ENCODE measurements around the gene CABP7.

Gene CABP7

DNA sequence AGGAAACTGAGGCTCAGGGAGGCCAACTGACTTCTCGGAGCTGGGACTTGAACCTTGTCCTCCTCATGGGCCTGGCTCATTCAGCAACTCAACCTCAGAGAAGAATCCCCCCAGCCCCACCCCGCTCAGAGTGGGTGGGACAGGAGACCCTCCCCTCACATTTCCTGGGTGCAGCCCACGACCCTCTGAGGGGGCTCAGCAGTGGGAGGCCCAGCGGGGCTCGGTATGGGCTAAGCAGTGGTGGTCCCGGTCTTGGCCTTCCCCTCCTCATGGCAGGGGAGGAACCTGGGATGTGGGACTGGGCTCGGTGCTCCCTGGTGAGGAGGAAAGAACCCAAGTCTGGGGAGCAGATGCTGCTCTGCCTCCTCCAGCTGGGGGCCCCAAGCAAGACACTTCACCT lies 14.2 kb upstream of the CABP7 start:
- DNase-seq (ENCODE audit: low spot score in 2 of 2) (no peak), ATAC-seq (replicated peaks; ENCODE audit: extremely low read depth, poor library complexity, severe bottlenecking) (no peak)
- Mint-ChIP-seq H3K4me1 (no peaks in the 10 kb centered on the region), H3K4me3 (no peak overlapping the region), H3K27ac (ENCODE audit: low read depth) (no peak overlapping the region), H3K9me3 (no peaks in the 10 kb centered on the region), H3K27me3 (peaks cover 7% of the 10 kb centered on the region), H3K36me3 (ENCODE audit: insufficient read depth) (no peaks in the 10 kb centered on the region)

DNA sequence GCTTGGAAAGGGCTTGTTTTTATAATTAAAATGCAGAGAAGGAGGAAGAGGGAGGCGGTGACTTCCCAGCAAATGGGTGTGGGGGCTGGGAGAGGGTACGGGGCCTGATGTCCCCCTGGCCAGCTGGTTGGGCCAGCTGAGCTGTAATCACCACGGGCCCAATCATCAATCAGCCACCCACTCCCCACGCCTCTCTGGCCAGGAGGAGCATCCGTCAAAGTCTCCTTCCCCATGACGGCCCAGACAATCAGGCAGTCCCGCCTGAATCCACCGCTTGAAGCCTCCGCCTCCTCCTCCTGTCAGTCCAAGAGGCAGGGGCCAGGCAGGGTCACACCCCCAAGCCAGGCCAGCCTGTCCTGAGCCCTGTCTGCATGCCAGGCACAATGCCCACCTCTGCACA lies 13.3 kb upstream of the CABP7 start:
- no peak for ATAC-seq (replicated peaks; ENCODE audit: extremely low read depth, poor library complexity, severe bottlenecking)
- Mint-ChIP-seq H3K27ac (ENCODE audit: low read depth) (no peak overlapping the region), H3K4me1 (no peaks in the 10 kb centered on the region), H3K27me3 (peaks cover 7% of the 10 kb centered on the region), H3K4me3 (no peak overlapping the region), H3K9me3 (no peaks in the 10 kb centered on the region), H3K36me3 (ENCODE audit: insufficient read depth) (peaks cover under 1% of the 10 kb centered on the region)
- no peak for DNase-seq (ENCODE audit: low spot score in 2 of 2)

DNA sequence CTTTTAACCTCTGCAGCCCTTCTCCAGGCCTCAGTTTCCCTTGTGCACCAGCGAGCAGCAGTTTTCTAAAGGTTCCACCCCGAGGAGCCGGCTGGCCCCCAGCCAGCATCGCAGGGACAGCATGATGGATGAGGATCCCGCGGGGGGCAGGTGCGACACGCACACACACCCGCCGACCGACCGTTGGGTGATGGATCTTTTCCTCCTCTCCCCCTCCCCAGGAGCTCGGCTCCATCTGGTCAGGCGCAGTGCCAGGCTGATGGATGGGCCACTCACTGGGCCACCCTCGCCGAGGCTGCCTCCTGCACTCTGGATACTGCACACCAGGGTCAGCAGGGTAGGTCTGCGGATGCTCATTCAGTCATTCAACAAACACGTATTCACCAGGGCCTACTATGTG lies 12.8 kb upstream of the CABP7 start:
- Mint-ChIP-seq H3K4me3 (no peak overlapping the region), H3K27ac (ENCODE audit: low read depth) (no peak overlapping the region), H3K36me3 (ENCODE audit: insufficient read depth) (peaks cover 3% of the 10 kb centered on the region), H3K4me1 (no peaks in the 10 kb centered on the region), H3K27me3 (peaks cover 7% of the 10 kb centered on the region), H3K9me3 (no peaks in the 10 kb centered on the region)
- ATAC-seq (replicated peaks; ENCODE audit: extremely low read depth, poor library complexity, severe bottlenecking) (no peak), DNase-seq (ENCODE audit: low spot score in 2 of 2) (no peak)

DNA sequence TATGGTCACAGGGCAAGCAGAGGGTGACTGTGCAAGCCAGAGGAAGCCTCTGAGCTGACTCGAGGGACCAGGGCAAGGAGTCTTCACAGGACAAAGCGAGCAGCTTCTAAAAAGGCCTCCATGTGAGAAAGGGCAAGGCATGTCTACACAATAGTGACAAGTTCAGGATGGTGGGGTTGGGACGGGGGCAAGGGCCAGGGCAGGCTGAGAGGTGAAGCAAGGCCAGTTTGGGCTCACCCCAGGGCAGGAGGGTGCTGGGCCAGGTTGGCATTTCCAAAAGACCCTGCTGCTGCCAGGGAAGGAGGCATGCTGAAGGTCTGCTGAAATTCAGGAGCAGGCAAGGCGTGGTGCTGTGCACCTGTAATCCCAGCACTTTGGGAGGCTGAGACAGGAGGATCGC lies 12.3 kb upstream of the CABP7 start:
- Mint-ChIP-seq H3K9me3 (no peaks in the 10 kb centered on the region), H3K4me1 (no peaks in the 10 kb centered on the region), H3K27ac (ENCODE audit: low read depth) (no peak overlapping the region), H3K27me3 (peaks cover 7% of the 10 kb centered on the region), H3K4me3 (no peak overlapping the region), H3K36me3 (ENCODE audit: insufficient read depth) (peaks cover 3% of the 10 kb centered on the region)
- DNase-seq (ENCODE audit: low spot score in 2 of 2) (no peak), ATAC-seq (replicated peaks; ENCODE audit: extremely low read depth, poor library complexity, severe bottlenecking) (no peak)

DNA sequence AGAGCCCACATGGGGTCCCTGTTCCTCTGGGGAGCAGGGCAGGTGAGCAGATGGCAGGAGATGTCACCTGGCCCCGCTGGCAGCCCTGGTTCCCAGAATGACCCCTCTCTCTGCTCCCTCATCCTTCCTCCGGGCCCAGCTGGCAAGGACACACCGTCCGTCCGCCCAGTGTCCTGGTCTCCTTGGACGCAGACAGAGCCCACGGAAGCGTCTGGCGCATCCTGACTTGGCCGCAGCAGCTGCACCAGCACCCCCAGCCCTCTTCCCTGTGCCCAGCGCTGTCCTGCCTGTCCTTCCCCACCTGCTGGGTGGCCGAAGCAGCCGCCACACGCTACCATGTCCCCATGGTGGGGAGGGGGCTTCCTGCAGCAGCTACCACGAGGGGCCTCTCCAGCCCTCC lies 9.6 kb upstream of the CABP7 start:
- Mint-ChIP-seq H3K9me3 (no peaks in the 10 kb centered on the region), H3K36me3 (ENCODE audit: insufficient read depth) (peaks cover 6% of the 10 kb centered on the region), H3K27ac (ENCODE audit: low read depth) (no peak overlapping the region), H3K27me3 (peaks cover 23% of the 10 kb centered on the region), H3K4me1 (no peaks in the 10 kb centered on the region), H3K4me3 (no peak overlapping the region)
- no peak for DNase-seq (ENCODE audit: low spot score in 2 of 2)
- ATAC-seq (replicated peaks; ENCODE audit: extremely low read depth, poor library complexity, severe bottlenecking), result no peak

DNA sequence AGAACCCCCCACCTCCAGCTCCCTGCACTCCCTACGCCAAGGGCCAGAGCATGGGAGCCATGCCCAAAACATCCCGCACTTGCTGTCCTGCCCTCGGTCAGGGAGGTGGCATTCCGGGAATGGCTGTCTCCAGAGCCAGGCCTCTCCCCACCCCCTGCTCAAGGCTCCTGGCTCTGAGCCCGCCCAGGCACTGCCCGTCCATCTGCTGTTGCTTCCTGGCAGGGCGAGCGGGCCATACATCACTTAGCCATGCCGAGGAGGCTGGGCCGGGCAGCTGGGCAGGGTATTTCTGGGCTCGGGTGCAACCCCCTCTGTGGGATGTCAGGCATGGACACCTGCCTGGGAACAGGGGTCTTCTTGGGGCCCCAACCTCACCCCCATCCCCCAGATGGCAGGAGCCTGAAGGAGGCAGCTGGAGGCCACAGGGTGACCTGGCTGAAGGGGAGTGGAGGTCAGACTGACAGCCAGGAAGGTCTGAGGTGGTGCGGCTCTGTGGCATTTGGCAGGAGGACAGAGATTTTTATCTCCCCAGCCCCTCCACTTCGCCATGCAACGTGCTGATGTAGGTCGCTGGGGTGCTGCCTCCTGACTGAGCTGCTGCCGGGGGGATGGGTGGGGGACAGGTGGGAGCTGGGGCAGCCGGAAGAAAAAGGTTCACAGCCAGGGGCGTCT lies 8.7 kb upstream of the CABP7 start:
- Mint-ChIP-seq H3K4me1 (no peaks in the 10 kb centered on the region), H3K9me3 (no peaks in the 10 kb centered on the region), H3K36me3 (ENCODE audit: insufficient read depth) (peaks cover 6% of the 10 kb centered on the region), H3K27ac (ENCODE audit: low read depth) (no peak overlapping the region), H3K4me3 (no peak overlapping the region), H3K27me3 (peaks cover 29% of the 10 kb centered on the region)
- no peak for DNase-seq (ENCODE audit: low spot score in 2 of 2)
- ATAC-seq (replicated peaks; ENCODE audit: extremely low read depth, poor library complexity, severe bottlenecking), result no peak

DNA sequence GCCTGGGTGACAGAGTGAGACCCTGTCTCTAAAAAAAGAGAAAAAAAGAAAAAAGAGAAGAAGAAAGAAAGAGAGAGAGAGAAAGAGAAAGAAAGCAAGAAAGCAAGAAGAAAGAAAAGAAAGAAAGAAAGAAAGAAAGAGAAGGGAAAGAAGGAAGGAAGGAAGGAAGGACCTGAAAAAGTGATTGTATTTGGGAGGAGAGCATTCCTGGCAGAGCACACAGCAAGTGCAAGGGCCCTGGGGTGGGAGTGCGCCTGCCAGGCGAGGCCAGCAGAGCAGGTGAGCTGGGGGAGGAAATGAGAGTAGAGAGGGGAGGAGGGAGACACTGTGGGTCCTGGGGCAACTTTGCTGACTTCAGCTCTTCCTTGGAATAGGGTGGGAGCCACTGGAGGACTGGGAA lies 7.7 kb upstream of the CABP7 start:
- H3K4me1 Mint-ChIP-seq, result no peaks in the 10 kb centered on the region
- ATAC-seq (replicated peaks; ENCODE audit: extremely low read depth, poor library complexity, severe bottlenecking), result no peak
- peaks cover 40% of the 10 kb centered on the region for H3K27me3 Mint-ChIP-seq
- no peak overlapping the region for H3K27ac Mint-ChIP-seq (ENCODE audit: low read depth)
- no peak overlapping the region for H3K4me3 Mint-ChIP-seq
- no peaks in the 10 kb centered on the region for H3K9me3 Mint-ChIP-seq
- no peak for DNase-seq (ENCODE audit: low spot score in 2 of 2)
- peaks cover 7% of the 10 kb centered on the region for H3K36me3 Mint-ChIP-seq (ENCODE audit: insufficient read depth)

DNA sequence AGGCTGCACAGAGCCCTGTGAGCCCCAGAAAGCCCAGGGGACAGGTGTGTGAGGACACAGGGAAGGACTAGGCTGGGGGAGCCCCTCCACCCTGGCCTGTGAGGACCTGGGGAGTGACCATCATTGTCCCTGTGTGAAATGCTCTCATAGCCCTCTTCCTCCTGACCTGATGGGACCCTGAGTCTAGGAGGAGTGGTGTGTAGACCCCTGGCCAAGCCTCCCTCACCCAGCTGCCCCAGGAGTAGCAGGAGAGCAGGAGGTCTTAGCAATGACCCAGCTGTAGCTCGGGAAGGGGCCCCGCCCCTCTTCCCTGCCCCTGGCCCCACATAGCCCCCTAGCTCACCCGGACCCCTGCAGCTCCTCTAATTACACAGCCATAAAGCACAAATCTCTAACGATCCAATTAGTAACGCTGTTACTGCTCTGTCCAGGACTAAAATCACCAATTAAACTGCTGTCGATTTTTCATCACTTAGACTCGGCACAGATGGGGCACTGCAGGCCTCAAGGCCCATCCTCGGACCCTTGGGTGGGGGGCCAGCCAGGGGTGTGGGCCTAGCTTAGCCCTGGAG lies 6.6 kb upstream of the CABP7 start:
- H3K9me3 Mint-ChIP-seq, result no peaks in the 10 kb centered on the region
- no peak overlapping the region for H3K27ac Mint-ChIP-seq (ENCODE audit: low read depth)
- DNase-seq (ENCODE audit: low spot score in 2 of 2) (no peak), ATAC-seq (replicated peaks; ENCODE audit: extremely low read depth, poor library complexity, severe bottlenecking) (no peak)
- no peak overlapping the region for H3K4me3 Mint-ChIP-seq
- no peaks in the 10 kb centered on the region for H3K4me1 Mint-ChIP-seq
- peaks cover 49% of the 10 kb centered on the region for H3K27me3 Mint-ChIP-seq
- H3K36me3 Mint-ChIP-seq (ENCODE audit: insufficient read depth), result peaks cover 7% of the 10 kb centered on the region

DNA sequence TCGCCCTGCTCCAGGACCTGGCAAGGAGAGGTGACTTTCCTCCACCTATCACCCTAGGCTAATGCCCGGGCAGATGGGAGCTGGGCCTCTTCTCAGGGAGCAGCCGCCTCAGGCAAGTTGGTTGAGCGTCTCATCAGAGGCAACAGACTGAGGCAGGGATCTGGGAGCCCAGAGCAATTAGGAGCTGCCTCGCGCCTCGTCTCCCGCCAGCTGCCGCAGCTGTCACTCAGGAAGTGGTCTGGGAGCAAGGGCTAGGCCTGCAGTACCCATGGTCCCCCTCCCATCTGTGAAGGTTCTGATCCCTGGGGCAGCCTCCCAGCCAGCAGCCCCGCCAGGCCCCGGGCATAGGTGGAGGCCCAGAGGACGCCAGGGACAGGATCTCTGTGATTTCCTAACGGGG lies 4.6 kb upstream of the CABP7 start:
- no peak for ATAC-seq (replicated peaks; ENCODE audit: extremely low read depth, poor library complexity, severe bottlenecking)
- H3K4me1 Mint-ChIP-seq, result peaks cover 10% of the 10 kb centered on the region
- H3K27me3 Mint-ChIP-seq, result peaks cover 60% of the 10 kb centered on the region

DNA sequence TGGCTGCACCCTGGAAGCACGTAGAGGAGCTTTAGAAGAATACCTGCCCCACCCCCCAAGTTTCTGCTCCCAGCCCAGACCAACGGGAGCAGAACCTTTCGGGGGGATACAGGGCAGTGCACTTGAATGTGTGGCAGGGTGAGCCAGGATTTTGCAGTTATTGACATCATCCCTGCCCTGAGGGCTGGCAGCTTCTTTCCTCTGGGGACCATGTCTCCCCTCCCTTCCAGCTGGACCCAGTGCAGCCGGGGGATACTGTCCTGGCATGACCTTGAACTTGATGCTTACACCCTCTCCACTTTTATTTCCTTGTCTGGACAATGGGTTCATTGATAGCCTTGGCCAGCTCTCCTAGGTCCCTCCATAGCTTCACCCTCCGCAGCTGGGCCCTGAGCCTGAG lies 4.1 kb upstream of the CABP7 start:
- H3K36me3 Mint-ChIP-seq (ENCODE audit: insufficient read depth), result peaks cover 7% of the 10 kb centered on the region
- H3K27me3 Mint-ChIP-seq, result peaks cover 60% of the 10 kb centered on the region
- no peaks in the 10 kb centered on the region for H3K9me3 Mint-ChIP-seq
- no peak overlapping the region for H3K4me3 Mint-ChIP-seq
- ATAC-seq (replicated peaks; ENCODE audit: extremely low read depth, poor library complexity, severe bottlenecking), result no peak
- no peak overlapping the region for H3K27ac Mint-ChIP-seq (ENCODE audit: low read depth)
- peaks cover 10% of the 10 kb centered on the region for H3K4me1 Mint-ChIP-seq
- no peak for DNase-seq (ENCODE audit: low spot score in 2 of 2)

More for the DNA sequence above, 4.6 kb upstream of the CABP7 start:
- Mint-ChIP-seq H3K27ac (ENCODE audit: low read depth) (no peak overlapping the region), H3K36me3 (ENCODE audit: insufficient read depth) (peaks cover 7% of the 10 kb centered on the region), H3K9me3 (no peaks in the 10 kb centered on the region), H3K4me3 (no peak overlapping the region)
- DNase-seq (ENCODE audit: low spot score in 2 of 2), result no peak

DNA sequence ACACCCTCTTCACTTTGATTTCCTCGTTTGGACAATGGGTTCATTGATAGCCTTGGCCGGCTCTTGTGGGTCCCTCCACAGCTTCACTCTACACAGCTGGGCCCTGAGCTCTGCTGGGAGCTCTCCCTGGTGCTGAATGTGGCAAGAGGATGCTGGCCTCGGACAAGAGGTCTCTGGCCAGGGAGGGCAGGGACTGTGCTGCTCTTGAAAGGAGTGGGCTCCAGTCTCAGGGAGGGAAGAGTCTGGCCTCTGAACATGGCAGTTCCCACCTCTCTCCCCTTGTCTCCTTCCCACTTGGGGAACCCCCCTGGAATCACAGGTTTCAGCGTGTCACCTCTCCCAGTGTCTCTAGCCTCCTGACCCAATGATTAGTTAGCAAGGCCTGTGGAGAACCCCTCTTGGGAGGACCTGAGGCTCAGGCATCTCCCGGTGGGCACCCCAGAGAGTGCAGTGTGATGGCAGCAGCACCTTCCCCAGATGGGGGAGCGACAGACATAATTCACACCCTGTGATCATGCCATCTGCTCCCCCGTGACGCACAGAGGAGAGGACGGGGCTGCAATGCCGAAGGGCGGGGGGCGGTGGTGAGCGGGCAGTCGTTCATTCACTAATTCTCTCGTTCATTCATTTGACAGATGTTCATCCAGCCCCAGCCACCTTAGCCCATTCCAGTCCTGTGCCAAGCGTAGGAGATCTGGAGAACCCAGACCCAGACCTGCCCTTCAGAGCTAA lies 2.8 kb upstream of the CABP7 start:
- ATAC-seq (replicated peaks; ENCODE audit: extremely low read depth, poor library complexity, severe bottlenecking) (no peak), DNase-seq (ENCODE audit: low spot score in 2 of 2) (no peak)
- Mint-ChIP-seq H3K4me3 (no peak overlapping the region), H3K27ac (ENCODE audit: low read depth) (no peak overlapping the region), H3K4me1 (peaks cover 10% of the 10 kb centered on the region), H3K27me3 (peaks cover 69% of the 10 kb centered on the region), H3K36me3 (ENCODE audit: insufficient read depth) (peaks cover 4% of the 10 kb centered on the region), H3K9me3 (no peaks in the 10 kb centered on the region)

DNA sequence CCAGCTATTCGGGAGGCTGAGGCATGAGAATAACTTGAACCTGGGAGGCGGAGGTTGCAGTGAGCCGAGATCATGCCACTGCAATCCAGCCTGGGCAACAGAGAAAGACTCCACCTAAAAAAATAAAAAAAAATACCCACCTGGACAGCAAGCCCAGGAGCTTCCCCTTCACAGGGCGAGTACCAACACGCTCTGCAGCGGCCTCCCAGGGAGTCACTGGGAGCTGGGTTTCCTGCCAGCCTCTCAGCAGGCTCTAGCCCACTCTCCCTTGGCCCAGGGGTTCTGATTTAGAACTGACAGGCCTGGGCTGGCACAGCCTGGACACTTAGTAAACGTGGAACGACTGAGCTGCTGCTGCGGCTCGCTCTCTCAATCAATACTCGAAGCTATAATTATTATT lies 2.0 kb upstream of the CABP7 start:
- Mint-ChIP-seq H3K27me3 (peaks cover 73% of the 10 kb centered on the region), H3K4me1 (peaks cover 10% of the 10 kb centered on the region)

More for the DNA sequence above, 2.0 kb upstream of the CABP7 start:
- Mint-ChIP-seq H3K36me3 (ENCODE audit: insufficient read depth) (peaks cover 4% of the 10 kb centered on the region), H3K27ac (ENCODE audit: low read depth) (no peak overlapping the region), H3K9me3 (no peaks in the 10 kb centered on the region), H3K4me3 (no peak overlapping the region)
- ATAC-seq (replicated peaks; ENCODE audit: extremely low read depth, poor library complexity, severe bottlenecking), result no peak
- DNase-seq (ENCODE audit: low spot score in 2 of 2), result no peak

Measured in central memory CD8-positive, alpha-beta T cell (primary cell).